Measurements from ENCODE around the gene CPNE1.

- no peak for TF ChIP-seq CTCF (IDR thresholded peaks at IDR 0.05; ENCODE audit: low read depth, low read length)
- no peak for TF ChIP-seq EZH2phosphoT487 (IDR thresholded peaks at IDR 0.05; ENCODE audit: low read depth)
Measured at GRCh38 chr20:35710039-35710438, 45.3 kb upstream of the CPNE1 start.
